GM12874 (cell line): ENCODE results near the gene QDPR.

Experiments used
- CTCF ChIP-seq: IDR thresholded peaks from 2 replicates; pipeline ENCODE4 v1.5.1; 2011; ENCODE audit warnings: low read depth, mild to moderate bottlenecking, control low read depth, low read length, moderate library complexity; ENCODE audit not compliant: insufficient read depth

QDPR gene

DNA sequence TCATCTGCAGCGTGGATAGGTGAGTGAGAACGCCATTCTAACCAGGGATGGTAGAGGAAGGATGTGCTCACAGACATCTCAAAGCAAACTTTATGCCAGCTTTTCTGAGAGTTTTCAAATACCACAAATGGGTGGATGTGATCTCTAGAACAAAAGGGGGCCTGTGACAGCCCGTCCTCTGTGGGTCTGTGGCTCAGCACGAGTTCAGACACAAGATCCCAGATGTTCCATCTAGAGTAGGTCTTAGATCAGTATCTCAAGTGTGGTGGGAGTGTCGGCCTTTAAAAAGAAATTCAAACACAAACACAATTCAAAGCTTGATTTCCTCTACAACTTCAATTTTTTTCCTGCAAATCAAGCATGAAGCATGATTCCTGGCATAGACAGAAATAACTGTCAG is 22.8 kb downstream of the QDPR start:
- TF ChIP-seq CTCF: no peak

GRCh38 chr4:17482716-17483115 is 29.2 kb downstream of the QDPR start:
- TF ChIP-seq CTCF: no peak

DNA sequence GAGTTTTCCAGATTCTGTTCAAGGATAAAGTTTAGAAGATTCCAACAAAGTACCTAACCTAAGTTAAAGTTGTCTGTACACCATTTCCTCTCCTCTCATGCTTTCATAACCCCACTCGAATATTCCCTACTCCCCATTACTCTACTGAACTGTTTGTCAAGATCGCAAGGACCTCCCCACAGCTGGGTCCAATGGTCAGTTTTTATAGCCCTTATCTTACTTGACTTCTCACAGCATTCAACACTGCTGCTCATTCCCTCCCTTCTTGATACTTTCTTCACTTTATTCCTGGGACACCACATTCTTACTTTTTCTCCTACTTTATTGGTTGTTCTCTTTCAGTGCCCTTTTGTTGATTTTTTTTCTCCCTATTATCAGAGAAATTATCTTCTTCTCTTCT is 30.9 kb downstream of the QDPR start:
- no peak for TF ChIP-seq CTCF

- no peak for TF ChIP-seq CTCF
Observed at GRCh38 chr4:17480210-17480927, 31.5 kb downstream of the QDPR start.

GRCh38 chr4:17477774-17478472 is 34.0 kb downstream of the QDPR start:
- TF ChIP-seq CTCF: no peak

- TF ChIP-seq CTCF: no peak
Observed at GRCh38 chr4:17476853-17477252, 35.0 kb downstream of the QDPR start.

- no peak for TF ChIP-seq CTCF
Observed at GRCh38 chr4:17475481-17475880, 36.4 kb downstream of the QDPR start.
